ENCODE results near the gene VEGFB.

DNA sequence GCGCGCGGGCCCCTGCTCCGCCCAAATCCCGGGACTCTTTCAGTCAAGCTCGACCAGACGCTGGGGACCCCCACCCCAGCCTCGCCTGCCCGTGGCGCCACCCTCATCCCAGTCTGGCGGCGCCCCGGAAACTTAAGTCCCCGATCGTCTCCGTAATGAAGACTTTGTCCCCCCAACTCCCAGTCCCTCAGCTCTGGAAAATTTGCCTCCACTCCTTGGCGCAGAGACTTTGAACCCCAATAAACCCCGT, 17.3 kb downstream of the VEGFB start:
- TF ChIP-seq, protein P1, sequence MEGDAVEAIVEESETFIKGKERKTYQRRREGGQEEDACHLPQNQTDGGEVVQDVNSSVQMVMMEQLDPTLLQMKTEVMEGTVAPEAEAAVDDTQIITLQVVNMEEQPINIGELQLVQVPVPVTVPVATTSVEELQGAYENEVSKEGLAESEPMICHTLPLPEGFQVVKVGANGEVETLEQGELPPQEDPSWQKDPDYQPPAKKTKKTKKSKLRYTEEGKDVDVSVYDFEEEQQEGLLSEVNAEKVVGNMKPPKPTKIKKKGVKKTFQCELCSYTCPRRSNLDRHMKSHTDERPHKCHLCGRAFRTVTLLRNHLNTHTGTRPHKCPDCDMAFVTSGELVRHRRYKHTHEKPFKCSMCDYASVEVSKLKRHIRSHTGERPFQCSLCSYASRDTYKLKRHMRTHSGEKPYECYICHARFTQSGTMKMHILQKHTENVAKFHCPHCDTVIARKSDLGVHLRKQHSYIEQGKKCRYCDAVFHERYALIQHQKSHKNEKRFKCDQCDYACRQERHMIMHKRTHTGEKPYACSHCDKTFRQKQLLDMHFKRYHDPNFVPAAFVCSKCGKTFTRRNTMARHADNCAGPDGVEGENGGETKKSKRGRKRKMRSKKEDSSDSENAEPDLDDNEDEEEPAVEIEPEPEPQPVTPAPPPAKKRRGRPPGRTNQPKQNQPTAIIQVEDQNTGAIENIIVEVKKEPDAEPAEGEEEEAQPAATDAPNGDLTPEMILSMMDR (IDR thresholded peaks at IDR 0.05): no peak
- TF ChIP-seq POLR2AphosphoS5 (IDR thresholded peaks at IDR 0.05; ENCODE audit: low read depth, low read length): no peak

All from Panc1 (cell line).